Measurements from ENCODE around the gene FGGY.
"Not testable (repeated sequence)": the region's sequence is repeated elsewhere in the genome, so short reads cannot be mapped to it uniquely, and the experiment has no call there.

The FGGY gene

GRCh38 chr1:59558580-59558979 lies 261.7 kb downstream of the FGGY start:
- DNase-seq, result not testable (repeated sequence)

GRCh38 chr1:59560807-59561450 lies 264.0 kb downstream of the FGGY start:
- no peak for DNase-seq

GRCh38 chr1:59561796-59562195 lies 264.9 kb downstream of the FGGY start:
- DNase-seq, result no peak

- DNase-seq, result no peak
Observed at GRCh38 chr1:59564192-59564891, 267.4 kb downstream of the FGGY start.

- no peak for DNase-seq
Observed at GRCh38 chr1:59565611-59566410, 268.9 kb downstream of the FGGY start.

- DNase-seq, result no peak
Observed at GRCh38 chr1:59568158-59568935, 271.5 kb downstream of the FGGY start.

- DNase-seq, result no peak
Observed at GRCh38 chr1:59569198-59569597, 272.3 kb downstream of the FGGY start.

GRCh38 chr1:59570524-59570923 lies 273.6 kb downstream of the FGGY start:
- no peak for DNase-seq

GRCh38 chr1:59574085-59574484 lies 277.2 kb downstream of the FGGY start:
- no peak for DNase-seq

GRCh38 chr1:59577774-59578173 lies 280.9 kb downstream of the FGGY start:
- no peak for DNase-seq

GRCh38 chr1:59579222-59579621 lies 282.3 kb downstream of the FGGY start:
- no peak for DNase-seq

- no peak for DNase-seq
Observed at GRCh38 chr1:59580257-59580656, 283.4 kb downstream of the FGGY start.

GRCh38 chr1:59592410-59592809 lies 295.5 kb downstream of the FGGY start:
- DNase-seq, result not testable (repeated sequence)

GRCh38 chr1:59592924-59593323 lies 296.0 kb downstream of the FGGY start:
- DNase-seq, result no peak

GRCh38 chr1:59593798-59594790 lies 297.2 kb downstream of the FGGY start:
- DNase-seq, result no peak

GRCh38 chr1:59595774-59596173 lies 298.9 kb downstream of the FGGY start:
- no peak for DNase-seq

- no peak for DNase-seq
Observed at GRCh38 chr1:59596432-59596831, 299.5 kb downstream of the FGGY start.

GRCh38 chr1:59596956-59597355 lies 300.1 kb downstream of the FGGY start:
- DNase-seq, result no peak

- no peak for DNase-seq
Observed at GRCh38 chr1:59597420-59598119, 300.7 kb downstream of the FGGY start.

- no peak for DNase-seq
Observed at GRCh38 chr1:59598120-59598440, 301.2 kb downstream of the FGGY start.

- DNase-seq, result no peak
Observed at GRCh38 chr1:59601041-59601441, 304.1 kb downstream of the FGGY start.
